ENCODE measurements around the gene PSENEN. TPM values are rescaled to one million over a fixed set of nuclear protein-coding genes. Genes with fewer than 3 reads are reported as not detected.

Gene PSENEN
- polyA plus RNA-seq, 1 donor (not counting 4 experiments of a cell fraction or from before 2014, with no cell fraction given), result 36.2 TPM

DNA sequence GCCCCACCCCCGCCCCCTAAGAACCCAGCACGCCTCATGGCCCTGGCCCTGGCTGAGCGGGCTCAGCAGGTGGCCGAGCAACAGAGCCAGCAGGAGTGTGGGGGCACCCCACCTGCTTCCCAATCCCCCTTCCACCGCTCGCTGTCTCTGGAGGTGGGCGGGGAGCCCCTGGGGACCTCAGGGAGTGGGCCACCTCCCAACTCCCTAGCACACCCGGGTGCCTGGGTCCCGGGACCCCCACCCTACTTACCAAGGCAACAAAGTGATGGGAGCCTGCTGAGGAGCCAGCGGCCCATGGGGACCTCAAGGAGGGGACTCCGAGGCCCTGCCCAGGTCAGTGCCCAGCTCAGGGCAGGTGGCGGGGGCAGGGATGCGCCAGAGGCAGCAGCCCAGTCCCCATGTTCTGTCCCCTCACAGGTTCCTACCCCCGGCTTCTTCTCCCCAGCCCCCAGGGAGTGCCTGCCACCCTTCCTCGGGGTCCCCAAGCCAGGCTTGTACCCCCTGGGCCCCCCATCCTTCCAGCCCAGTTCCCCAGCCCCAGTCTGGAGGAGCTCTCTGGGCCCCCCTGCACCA lies 41.9 kb downstream of the PSENEN start:
- DNase-seq (ENCODE audit: low read depth, low spot score) (no peak), FAIRE-seq (no peak)
- Histone ChIP-seq H3K4me2 (ENCODE audit: control insufficient read depth, extremely low read depth, insufficient read depth, low read depth, low read length) (no peak overlapping the region), H3K27ac (ENCODE audit: control insufficient read depth, insufficient read depth, low read length) (no peak overlapping the region), H3K9me1 (ENCODE audit: control insufficient read depth, extremely low read depth, insufficient read depth, low read length) (no peaks in the 10 kb centered on the region), H3K4me3 (ENCODE audit: control insufficient read depth in 2 of 3, extremely low read depth in 1 of 3, insufficient read depth in 2 of 3, low read depth in 1 of 3, low read length in 3 of 3) (no peak overlapping the region), H3K27me3 (ENCODE audit: control insufficient read depth, extremely low read depth, insufficient read depth, low read length) (no peaks in the 10 kb centered on the region), H2AFZ (ENCODE audit: control insufficient read depth, low read length) (no peak overlapping the region), H3K4me1 (ENCODE audit: control insufficient read depth, extremely low read depth, insufficient read depth, low read length) (no peaks in the 10 kb centered on the region), H3K79me2 (ENCODE audit: control insufficient read depth, insufficient read depth, low read length) (no peaks in the 10 kb centered on the region), H3K9me3 (ENCODE audit: control insufficient read depth, low read depth, low read length) (no peaks in the 10 kb centered on the region), H4K20me1 (ENCODE audit: control insufficient read depth, extremely low read depth, insufficient read depth, low read length) (peaks cover 2% of the 10 kb centered on the region), H3K9ac (ENCODE audit: control insufficient read depth, extremely low read depth, insufficient read depth, low read length) (no peak overlapping the region), H3K36me3 (ENCODE audit: control insufficient read depth in 2 of 2, extremely low read depth in 1 of 2, insufficient read depth in 2 of 2, low read length in 2 of 2) (no peaks in the 10 kb centered on the region)
- TF ChIP-seq, protein P1, sequence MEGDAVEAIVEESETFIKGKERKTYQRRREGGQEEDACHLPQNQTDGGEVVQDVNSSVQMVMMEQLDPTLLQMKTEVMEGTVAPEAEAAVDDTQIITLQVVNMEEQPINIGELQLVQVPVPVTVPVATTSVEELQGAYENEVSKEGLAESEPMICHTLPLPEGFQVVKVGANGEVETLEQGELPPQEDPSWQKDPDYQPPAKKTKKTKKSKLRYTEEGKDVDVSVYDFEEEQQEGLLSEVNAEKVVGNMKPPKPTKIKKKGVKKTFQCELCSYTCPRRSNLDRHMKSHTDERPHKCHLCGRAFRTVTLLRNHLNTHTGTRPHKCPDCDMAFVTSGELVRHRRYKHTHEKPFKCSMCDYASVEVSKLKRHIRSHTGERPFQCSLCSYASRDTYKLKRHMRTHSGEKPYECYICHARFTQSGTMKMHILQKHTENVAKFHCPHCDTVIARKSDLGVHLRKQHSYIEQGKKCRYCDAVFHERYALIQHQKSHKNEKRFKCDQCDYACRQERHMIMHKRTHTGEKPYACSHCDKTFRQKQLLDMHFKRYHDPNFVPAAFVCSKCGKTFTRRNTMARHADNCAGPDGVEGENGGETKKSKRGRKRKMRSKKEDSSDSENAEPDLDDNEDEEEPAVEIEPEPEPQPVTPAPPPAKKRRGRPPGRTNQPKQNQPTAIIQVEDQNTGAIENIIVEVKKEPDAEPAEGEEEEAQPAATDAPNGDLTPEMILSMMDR (optimal IDR thresholded peaks at IDR 0.05 in 1 of 3, IDR thresholded peaks at IDR 0.05 in 1 of 3, conservative IDR thresholded peaks at IDR 0.05 in 1 of 3; ENCODE audit: extremely low read depth in 1 of 3, insufficient read depth in 2 of 3, low read length in 3 of 3), result no peak
- dilution Hi-C loops (cut with MboI; ENCODE audit: extremely low pct_ligation_motif_present, low sequenced_read_pairs), result no loop called here

GRCh38 chr19:35788205-35788960 lies 42.9 kb downstream of the PSENEN start:
- Histone ChIP-seq H3K9me1 (ENCODE audit: control insufficient read depth, extremely low read depth, insufficient read depth, low read length) (no peaks in the 10 kb centered on the region), H3K27me3 (ENCODE audit: control insufficient read depth, extremely low read depth, insufficient read depth, low read length) (no peaks in the 10 kb centered on the region), H3K4me2 (ENCODE audit: control insufficient read depth, extremely low read depth, insufficient read depth, low read depth, low read length) (no peak overlapping the region), H3K79me2 (ENCODE audit: control insufficient read depth, insufficient read depth, low read length) (no peaks in the 10 kb centered on the region), H3K4me1 (ENCODE audit: control insufficient read depth, extremely low read depth, insufficient read depth, low read length) (no peaks in the 10 kb centered on the region), H3K9ac (ENCODE audit: control insufficient read depth, extremely low read depth, insufficient read depth, low read length) (no peak overlapping the region), H2AFZ (ENCODE audit: control insufficient read depth, low read length) (no peak overlapping the region), H3K36me3 (ENCODE audit: control insufficient read depth in 2 of 2, extremely low read depth in 1 of 2, insufficient read depth in 2 of 2, low read length in 2 of 2) (no peaks in the 10 kb centered on the region), H4K20me1 (ENCODE audit: control insufficient read depth, extremely low read depth, insufficient read depth, low read length) (peaks cover 2% of the 10 kb centered on the region), H3K4me3 (ENCODE audit: control insufficient read depth in 2 of 3, extremely low read depth in 1 of 3, insufficient read depth in 2 of 3, low read depth in 1 of 3, low read length in 3 of 3) (no peak overlapping the region), H3K27ac (ENCODE audit: control insufficient read depth, insufficient read depth, low read length) (no peak overlapping the region), H3K9me3 (ENCODE audit: control insufficient read depth, low read depth, low read length) (no peaks in the 10 kb centered on the region)
- no peak for FAIRE-seq
- no peak for DNase-seq (ENCODE audit: low read depth, low spot score)
- TF ChIP-seq, protein P1 (optimal IDR thresholded peaks at IDR 0.05 in 1 of 3, IDR thresholded peaks at IDR 0.05 in 1 of 3, conservative IDR thresholded peaks at IDR 0.05 in 1 of 3; ENCODE audit: extremely low read depth in 1 of 3, insufficient read depth in 2 of 3, low read length in 3 of 3), result no peak
- no peak for TF ChIP-seq EZH2 (IDR thresholded peaks at IDR 0.05; ENCODE audit: low read length)
- dilution Hi-C loops (cut with MboI; ENCODE audit: extremely low pct_ligation_motif_present, low sequenced_read_pairs), result no loop called here

All from keratinocyte (primary cell).